Activated CD4-positive, alpha-beta T cell treated with anti-CD3 and anti-CD28 coated beads for 36 hours (primary cell): ENCODE data around the gene CTR9. TPM values are rescaled to one million over a fixed set of nuclear protein-coding genes. Genes with fewer than 3 reads are reported as not detected.
A peak's percentile ranks its signal among the peaks of the same experiment; 100 is the strongest.

ENCODE experiments used
- ATAC-seq: fragments of 200-7000 bp; cut with Tn5 transposase; one replicate; pipeline ENCODE4 v1.10.0; 2021; ENCODE audit warnings: mild to moderate bottlenecking, moderate library complexity
- CTCF ChIA-PET: fragments of 350-600 bp; sonication (Branson Sonifier 250); formaldehyde crosslinking; loops from one replicate; lab custom pipeline; 2021; ENCODE audit warnings: antibody characterized with exemption; lab: Charles Lee
- POLR2A ChIA-PET: fragments of 350-600 bp; sonication (Branson Sonifier 250); formaldehyde crosslinking; loops from one replicate; lab custom pipeline; 2021; ENCODE audit warnings: antibody characterized with exemption, inconsistent platforms; lab: Charles Lee
- DNase-seq: peaks from one replicate; pipeline ENCODE4 v3.0.0-alpha.2; 2020
- H3K27ac Mint-ChIP-seq: one replicate; pipeline ENCODE4 v1.8.0; 2021; ENCODE audit warnings: mixed read lengths
- H3K27me3 Mint-ChIP-seq: one replicate; pipeline ENCODE4 v1.8.0; 2021; ENCODE audit warnings: mixed read lengths
- H3K36me3 Mint-ChIP-seq: one replicate; pipeline ENCODE4 v1.8.0; 2021; ENCODE audit warnings: low read depth, mixed read lengths
- H3K4me1 Mint-ChIP-seq: one replicate; pipeline ENCODE4 v1.8.0; 2021; ENCODE audit warnings: mixed read lengths
- H3K4me3 Mint-ChIP-seq: one replicate; pipeline ENCODE4 v1.8.0; 2021; ENCODE audit warnings: mild to moderate bottlenecking, moderate library complexity, mixed read lengths
- H3K9me3 Mint-ChIP-seq: one replicate; pipeline ENCODE4 v1.8.0; 2021; ENCODE audit warnings: low read depth, mixed read lengths
- intact Hi-C, 2 experiments: fragments of 100-400 bp; cut with DNase I in 1 of 2; cut with micrococcal nuclease in 1 of 2; formaldehyde crosslinking; loops; one replicate each; pipeline versions ENCODE4 v1.14.2 to v1.15.1; 2022 to 2024; cut with DNase I, micrococcal nuclease
- total RNA-seq, 2 experiments: library from RNA; stranded (reverse); gene quantifications; one replicate each; pipeline ENCODE4 v1.2.3, GENCODE V29; 2021

CTR9 gene
- total RNA-seq = 10 to 100 TPM; 39.7 to 43.9 TPM

DNA sequence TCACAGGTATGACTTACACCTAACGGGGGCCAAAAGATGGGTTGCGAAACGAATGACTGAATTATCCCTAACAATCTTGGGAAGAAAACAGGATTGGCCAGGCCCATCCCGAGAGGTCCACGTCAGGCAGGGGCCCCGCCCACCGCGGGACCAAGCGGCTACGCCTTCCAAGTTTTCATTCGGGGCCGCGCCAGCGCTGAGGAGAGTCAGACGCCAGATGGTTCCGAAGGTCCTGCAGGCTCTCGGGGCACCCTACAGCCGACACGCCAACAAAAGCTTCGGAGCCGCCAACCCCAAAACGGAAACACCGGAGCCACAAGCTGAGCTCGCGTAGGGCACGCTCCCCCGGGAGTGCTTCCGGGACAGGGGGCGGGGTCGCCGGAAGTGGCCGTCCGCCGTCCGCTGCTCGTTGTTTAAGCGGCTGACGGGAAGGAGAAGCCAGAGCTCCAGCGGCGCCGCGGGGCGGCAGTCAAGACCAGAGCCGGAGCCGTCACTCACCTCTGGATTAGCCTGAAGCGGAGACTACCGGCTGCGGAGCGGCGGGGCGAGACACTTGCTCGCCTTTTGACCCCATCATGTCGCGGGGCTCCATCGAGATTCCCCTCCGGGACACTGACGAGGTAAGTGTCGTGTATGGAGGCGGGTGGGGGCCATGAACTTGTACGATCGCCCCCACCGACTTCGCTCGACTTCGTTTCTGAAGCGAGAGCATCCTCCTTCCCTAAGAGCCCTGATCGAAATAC, at the start of gene CTR9:
Gene CTR9 (plus strand): TSS at position 409 of the 743 bp plus-strand sequence. CDS start 167 bp downstream, at position 576.
- Mint-ChIP-seq H3K27ac (peak within 1 kb of the TSS; percentile 92), H3K4me1 (peaks cover 16% of the 10 kb centered on the region), H3K9me3 (no peaks in the 10 kb centered on the region), H3K4me3 (peak within 1 kb of the TSS; percentile 96), H3K27me3 (no peaks in the 10 kb centered on the region), H3K36me3 (peaks cover 15% of the 10 kb centered on the region)
- ATAC-seq = peak; percentile 92
- ChIA-PET CTCF (interaction anchor here (0.6 to 3.2 kb wide), 9 partner anchors 8 to 474 kb away, joined by 3 to 13 read pairs (median 4); no protein-coding TSS in a partner anchor), POLR2A (interaction anchor here (0.6 to 1.0 kb wide), 4 partner anchors 8 to 415 kb away, joined by 3 to 8 read pairs (median 4); partner anchors contain the start of gene EIF4G2)
- intact Hi-C loops = loop anchor here (1.0 to 10.0 kb wide), 8 partner anchors 57 to 1286 kb away; partner anchors contain the start of genes EIF4G2 (in 2 of the 2), ZBED5 (in 2 of the 2), AMPD3 (in 1 of the 2) and GALNT18 (in 1 of the 2)
- peak; percentile 97 for DNase-seq

DNA sequence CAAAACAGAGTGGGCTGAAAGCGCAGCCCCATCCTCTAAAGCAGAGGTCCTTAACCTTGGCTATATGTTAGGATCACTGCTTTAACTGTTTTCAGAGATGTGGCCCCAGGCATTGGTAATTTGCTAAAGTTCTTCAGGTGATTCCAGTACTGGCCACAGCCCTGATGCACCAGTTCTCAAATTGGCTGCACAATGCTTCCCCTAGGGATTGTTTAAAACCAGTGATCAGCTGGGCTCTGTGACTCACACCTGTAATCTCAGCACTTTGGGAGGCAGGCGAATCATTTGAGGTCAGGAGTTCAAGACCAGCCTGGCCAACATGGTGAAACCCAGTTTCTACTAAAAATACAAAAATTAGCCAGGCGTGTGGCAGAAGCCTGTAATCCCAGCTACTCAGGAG, 49.1 kb upstream of the CTR9 start:
- Mint-ChIP-seq H3K27me3 (no peaks in the 10 kb centered on the region), H3K36me3 (no peaks in the 10 kb centered on the region), H3K27ac (no peak overlapping the region), H3K4me3 (no peak overlapping the region), H3K4me1 (no peaks in the 10 kb centered on the region), H3K9me3 (no peaks in the 10 kb centered on the region)
- CTCF ChIA-PET = interaction anchor here (0.7 kb wide), 1 partner anchor 965 kb away, joined by 3 read pairs; no protein-coding TSS in a partner anchor
- POLR2A ChIA-PET = no interaction called here
- no peak for DNase-seq
- intact Hi-C loops = no loop called here
- ATAC-seq = no peak

DNA sequence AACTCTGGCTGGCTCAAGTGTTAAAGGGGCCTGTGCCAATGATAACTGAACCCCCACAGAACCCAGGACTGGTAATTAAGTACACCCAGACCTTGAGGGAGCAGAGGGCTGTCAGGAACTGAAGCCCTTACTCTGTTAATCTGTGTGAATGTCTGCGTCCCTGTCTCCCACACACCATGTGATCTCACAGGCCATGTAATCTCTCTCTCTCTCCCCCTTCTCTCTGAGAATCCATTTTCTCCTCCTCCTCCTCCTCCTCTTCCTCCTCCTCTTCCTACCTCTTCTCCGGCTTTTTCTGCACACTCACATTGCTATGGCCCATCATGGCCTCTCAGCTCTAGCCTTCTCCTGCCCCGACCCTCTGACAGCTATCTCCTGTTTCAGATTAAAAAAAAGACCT, 42.9 kb upstream of the CTR9 start:
- ChIA-PET POLR2A (no interaction called here), CTCF (interaction anchor here (1.4 to 1.7 kb wide), 3 partner anchors 14 to 134 kb away, joined by 3 to 6 read pairs (median 3); partner anchors contain the start of gene IRAG1)
- Mint-ChIP-seq H3K4me3 (no peak overlapping the region), H3K27me3 (no peaks in the 10 kb centered on the region), H3K4me1 (no peaks in the 10 kb centered on the region), H3K9me3 (no peaks in the 10 kb centered on the region), H3K36me3 (no peaks in the 10 kb centered on the region), H3K27ac (no peak overlapping the region)
- intact Hi-C loops = no loop called here
- ATAC-seq (no peak), DNase-seq (no peak)

DNA sequence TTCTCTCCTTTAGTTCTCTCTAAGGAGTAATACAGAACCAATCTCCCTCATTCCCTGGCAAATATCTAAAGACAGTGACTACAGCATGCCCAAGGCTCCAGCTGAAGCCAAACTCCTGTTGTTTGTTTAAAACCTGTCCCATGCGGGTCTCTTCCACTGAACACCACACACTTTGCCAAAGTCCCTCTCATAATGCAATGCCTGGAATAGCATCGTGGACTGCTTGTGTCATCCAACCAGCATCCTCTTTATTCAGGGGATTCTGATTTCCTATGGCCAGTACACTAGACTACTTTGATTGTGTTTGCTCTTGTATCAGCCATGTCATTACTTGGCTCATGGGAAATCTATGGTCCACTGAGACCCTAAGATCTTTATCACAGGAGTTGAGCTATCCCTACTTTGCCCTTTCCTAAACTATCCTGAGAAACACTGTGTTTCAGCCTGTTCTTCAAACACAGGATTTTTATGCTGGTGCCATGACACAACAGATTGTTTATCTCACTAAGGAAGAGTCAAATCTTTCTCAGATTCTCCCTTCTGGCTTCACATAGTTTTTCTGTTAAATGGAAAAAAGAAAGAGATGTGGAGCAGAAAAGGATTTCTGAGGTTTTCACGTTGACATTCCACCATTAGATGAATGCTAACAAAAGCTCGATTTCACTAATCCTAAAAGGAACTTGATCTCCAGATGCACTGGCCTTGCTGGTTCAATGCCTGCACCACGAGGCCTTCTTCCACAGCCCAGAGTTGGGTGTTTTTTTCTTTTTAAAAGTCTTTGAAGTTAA, 41.6 kb upstream of the CTR9 start:
- intact Hi-C loops = no loop called here
- H3K9me3 Mint-ChIP-seq = no peaks in the 10 kb centered on the region
- H3K4me1 Mint-ChIP-seq = no peaks in the 10 kb centered on the region

DNA sequence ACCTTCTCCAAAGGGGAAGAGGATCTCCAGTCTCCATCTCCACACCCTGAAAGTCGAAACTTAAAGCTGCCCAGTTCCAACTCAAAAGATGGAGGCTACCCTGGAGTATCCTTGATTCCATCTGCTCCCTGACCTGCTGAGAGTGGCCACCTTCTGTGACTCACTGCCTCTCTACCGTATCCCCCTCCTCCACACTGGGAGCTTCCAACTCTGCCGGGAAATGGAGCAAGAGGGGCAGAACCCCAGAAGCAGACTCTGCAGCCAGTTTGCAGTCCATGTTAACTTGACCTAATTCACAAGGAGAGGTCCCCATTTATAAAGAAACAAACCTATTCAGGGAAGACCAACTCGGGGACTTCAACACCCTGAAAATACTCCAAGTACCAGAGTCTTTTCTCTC, 35.5 kb upstream of the CTR9 start:
- ChIA-PET CTCF (no interaction called here), POLR2A (no interaction called here)
- Mint-ChIP-seq H3K9me3 (no peaks in the 10 kb centered on the region), H3K27ac (no peak overlapping the region), H3K4me1 (no peaks in the 10 kb centered on the region), H3K36me3 (no peaks in the 10 kb centered on the region), H3K27me3 (peaks cover 9% of the 10 kb centered on the region), H3K4me3 (no peak overlapping the region)
- ATAC-seq = no peak
- intact Hi-C loops = no loop called here
- DNase-seq = no peak

More for the DNA sequence above, 41.6 kb upstream of the CTR9 start:
- H3K36me3 Mint-ChIP-seq = no peaks in the 10 kb centered on the region
- ATAC-seq (no peak), DNase-seq (no peak)
- H3K4me3 Mint-ChIP-seq = no peak overlapping the region
- CTCF ChIA-PET = interaction anchor here (0.7 to 1.7 kb wide), 5 partner anchors 12 to 258 kb away, joined by 3 to 6 read pairs (median 3); partner anchors contain the start of gene IRAG1
- no peak overlapping the region for H3K27ac Mint-ChIP-seq
- POLR2A ChIA-PET = no interaction called here
- no peaks in the 10 kb centered on the region for H3K27me3 Mint-ChIP-seq

DNA sequence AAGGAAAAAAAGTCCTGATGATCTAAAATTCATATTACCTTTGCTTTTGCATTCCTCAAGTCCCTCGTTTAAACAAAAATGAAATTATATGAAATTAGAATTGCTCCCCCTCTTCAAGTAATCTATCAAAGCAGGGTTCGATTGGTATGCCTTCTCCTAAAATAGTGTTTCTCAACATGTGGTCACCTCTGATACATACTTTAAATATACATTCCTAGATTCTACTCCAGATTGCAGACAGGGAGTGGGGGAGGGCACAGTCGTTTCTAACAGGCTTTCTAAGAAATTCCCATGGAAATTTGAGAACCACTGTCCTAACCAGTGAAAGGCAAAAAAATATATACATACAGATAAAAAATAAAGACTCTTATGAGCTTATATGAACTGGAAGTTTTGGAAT, 34.9 kb upstream of the CTR9 start:
- peaks cover 9% of the 10 kb centered on the region for H3K27me3 Mint-ChIP-seq
- no peaks in the 10 kb centered on the region for H3K36me3 Mint-ChIP-seq
- no peak overlapping the region for H3K27ac Mint-ChIP-seq
- H3K4me1 Mint-ChIP-seq = no peaks in the 10 kb centered on the region
- ChIA-PET POLR2A (no interaction called here), CTCF (no interaction called here)
- no peaks in the 10 kb centered on the region for H3K9me3 Mint-ChIP-seq
- DNase-seq (no peak), ATAC-seq (no peak)
- intact Hi-C loops = no loop called here
- H3K4me3 Mint-ChIP-seq = no peak overlapping the region

DNA sequence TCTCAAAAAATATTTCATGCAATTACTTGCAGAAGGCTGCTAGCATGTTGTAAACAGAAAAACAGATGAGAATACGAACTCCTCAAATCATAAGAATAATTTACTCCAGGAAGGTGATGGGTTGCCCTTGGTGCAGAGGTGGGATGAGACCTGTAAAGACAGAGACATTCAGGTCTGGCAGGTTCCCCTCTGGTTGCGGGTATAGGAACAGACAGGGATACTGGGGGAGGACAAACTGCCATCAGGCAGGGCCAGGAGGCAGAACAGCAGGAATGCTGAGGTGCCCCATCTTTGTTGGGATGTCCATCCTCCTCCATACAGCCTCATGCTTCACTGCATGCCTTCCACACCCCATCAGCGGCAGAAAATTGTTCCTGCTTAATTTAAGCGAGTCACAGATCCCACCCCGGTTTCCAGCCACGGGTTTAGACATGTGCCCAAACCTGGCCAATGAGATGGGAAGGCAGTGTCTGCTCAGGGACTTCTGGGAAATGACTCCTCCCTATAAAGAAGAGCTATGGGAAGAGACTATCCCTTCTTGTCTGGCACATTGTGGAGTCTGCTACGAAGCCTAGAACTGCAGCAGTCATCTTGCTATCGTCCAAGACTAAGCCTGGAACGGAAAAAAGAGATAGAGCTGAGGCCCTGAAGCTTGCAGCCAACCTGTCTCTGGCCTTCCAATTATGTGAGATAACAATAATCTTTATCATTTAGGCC, 34.3 kb upstream of the CTR9 start:
- no peaks in the 10 kb centered on the region for H3K4me1 Mint-ChIP-seq
- peaks cover 10% of the 10 kb centered on the region for H3K27me3 Mint-ChIP-seq
- ATAC-seq = no peak
- no peak overlapping the region for H3K4me3 Mint-ChIP-seq
- intact Hi-C loops = no loop called here
- no peaks in the 10 kb centered on the region for H3K9me3 Mint-ChIP-seq
- POLR2A ChIA-PET = no interaction called here
- H3K36me3 Mint-ChIP-seq = no peaks in the 10 kb centered on the region
- no peak for DNase-seq
- H3K27ac Mint-ChIP-seq = no peak overlapping the region
- CTCF ChIA-PET = no interaction called here

DNA sequence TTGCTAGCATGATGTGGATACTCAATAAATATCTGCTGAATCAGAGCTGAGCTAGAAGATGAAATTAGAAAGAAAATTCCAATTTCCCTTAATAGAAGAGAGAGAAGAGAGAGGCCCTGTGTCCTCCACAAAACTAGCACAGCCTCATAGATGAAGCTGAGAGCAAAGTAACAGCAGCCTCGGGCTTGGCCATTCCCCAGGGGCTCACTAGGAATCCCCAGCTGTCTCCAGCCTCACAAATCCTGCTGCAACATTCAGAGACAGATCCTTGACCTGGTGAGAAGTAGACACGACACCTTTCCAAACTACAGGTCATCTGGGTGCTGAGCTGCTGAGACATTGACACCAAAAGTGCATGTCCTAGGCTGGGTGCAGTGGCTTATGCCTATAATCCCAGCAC, 31.4 kb upstream of the CTR9 start:
- H3K9me3 Mint-ChIP-seq = no peaks in the 10 kb centered on the region

DNA sequence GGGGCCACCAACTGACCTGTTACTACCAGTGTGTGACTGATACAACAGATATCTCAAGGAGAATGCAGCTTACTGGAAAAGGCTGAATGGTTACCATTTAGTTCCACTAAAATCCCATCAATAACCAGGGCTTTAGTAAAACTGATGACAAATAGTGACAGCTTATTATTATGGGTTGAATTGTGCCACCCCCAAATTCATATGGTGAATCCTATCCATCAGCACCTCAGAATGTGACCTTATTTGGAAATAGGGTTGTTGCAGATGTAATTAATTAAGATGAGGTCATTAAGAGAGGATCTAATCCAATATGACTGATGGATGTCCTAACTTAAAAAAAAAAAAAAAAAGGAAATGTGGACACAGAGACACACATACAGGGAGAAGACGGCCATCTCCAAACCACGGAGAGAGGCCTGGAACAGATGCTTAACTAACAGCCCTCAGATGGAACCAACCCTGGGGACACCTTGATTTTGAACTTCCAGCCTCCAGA, 30.1 kb upstream of the CTR9 start:
- ChIA-PET CTCF (interaction anchor here (0.6 kb wide), 1 partner anchor 15 kb away, joined by 3 read pairs; no protein-coding TSS in a partner anchor), POLR2A (interaction anchor here (0.6 kb wide), 1 partner anchor 8 kb away, joined by 3 read pairs; no protein-coding TSS in a partner anchor)
- intact Hi-C loops = no loop called here
- no peaks in the 10 kb centered on the region for H3K9me3 Mint-ChIP-seq
- ATAC-seq = no peak
- DNase-seq = no peak
- peaks cover 18% of the 10 kb centered on the region for H3K27me3 Mint-ChIP-seq
- no peak overlapping the region for H3K4me3 Mint-ChIP-seq
- peaks cover 12% of the 10 kb centered on the region for H3K4me1 Mint-ChIP-seq
- no peak overlapping the region for H3K27ac Mint-ChIP-seq
- H3K36me3 Mint-ChIP-seq = no peaks in the 10 kb centered on the region

More for the DNA sequence above, 31.4 kb upstream of the CTR9 start:
- ATAC-seq (no peak), DNase-seq (no peak)
- CTCF ChIA-PET = interaction anchor here (0.6 to 0.7 kb wide), 2 partner anchors 15 to 70 kb away, joined by 3 read pairs; no protein-coding TSS in a partner anchor
- Mint-ChIP-seq H3K4me1 (no peaks in the 10 kb centered on the region), H3K36me3 (no peaks in the 10 kb centered on the region), H3K27me3 (peaks cover 21% of the 10 kb centered on the region), H3K4me3 (no peak overlapping the region), H3K27ac (no peak overlapping the region)
- intact Hi-C loops = no loop called here
- POLR2A ChIA-PET = no interaction called here

DNA sequence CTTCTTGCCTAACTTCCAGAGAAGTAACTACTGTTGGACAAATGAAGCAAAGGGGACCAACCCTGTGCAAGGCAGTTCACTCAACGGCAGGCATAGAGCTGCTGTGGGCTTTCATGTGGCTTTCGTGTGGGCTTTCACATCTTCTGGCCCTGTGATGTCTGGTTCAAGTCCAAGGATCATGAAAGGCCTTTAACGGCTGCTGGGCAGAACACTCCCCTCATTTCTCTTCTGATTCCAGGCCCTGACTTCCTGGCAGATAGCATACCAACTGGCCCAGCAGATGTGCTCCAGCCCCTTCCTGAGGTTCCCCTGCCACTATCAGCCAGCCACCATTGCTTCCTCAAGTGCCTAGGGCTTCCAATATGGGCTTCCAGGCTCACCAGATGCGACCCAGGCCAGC, 28.7 kb upstream of the CTR9 start:
- Mint-ChIP-seq H3K36me3 (no peaks in the 10 kb centered on the region), H3K27ac (no peak overlapping the region), H3K27me3 (peaks cover 18% of the 10 kb centered on the region), H3K4me3 (no peak overlapping the region), H3K4me1 (peaks cover 22% of the 10 kb centered on the region), H3K9me3 (no peaks in the 10 kb centered on the region)
- ChIA-PET POLR2A (no interaction called here), CTCF (interaction anchor here (0.7 kb wide), 1 partner anchor 155 kb away, joined by 4 read pairs; no protein-coding TSS in a partner anchor)
- intact Hi-C loops = no loop called here
- DNase-seq (no peak), ATAC-seq (no peak)
